ENCODE results near the gene RNF225. TPM values are rescaled to one million over a fixed set of nuclear protein-coding genes. Genes with fewer than 3 reads are reported as not detected.

The RNF225 gene
- total and polyA plus RNA-seq, 2 donors (not counting 3 experiments of a cell fraction or from before 2014, with no cell fraction given), result 0.58 TPM; not detected in 1

DNA sequence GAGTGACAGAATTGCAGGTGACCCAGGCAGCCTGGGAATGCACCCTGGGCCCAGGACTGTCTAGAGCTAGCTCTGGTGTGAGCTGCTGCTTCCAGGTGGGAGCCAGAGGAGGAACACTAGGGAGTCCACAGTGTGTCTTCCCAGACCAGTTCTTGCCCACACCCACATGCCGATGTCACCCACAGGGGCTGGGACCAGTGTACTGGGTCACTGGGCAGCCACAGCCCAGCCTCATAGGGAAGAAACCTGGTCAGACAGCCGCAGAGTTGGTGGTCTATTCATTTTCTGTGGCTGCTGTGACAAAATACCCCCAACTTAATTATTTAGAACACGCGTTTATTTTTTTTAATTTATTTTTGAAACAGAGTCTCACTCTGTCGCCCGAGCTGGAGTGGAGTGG is 3.1 kb downstream of the RNF225 start:
- Histone ChIP-seq H3K4me1 (ENCODE audit: control insufficient read depth, extremely low read depth, insufficient read depth, low read length) (peaks cover 12% of the 10 kb centered on the region), H3K9me1 (replicated peaks; ENCODE audit: control insufficient read depth, extremely low read depth, insufficient read depth, low read length) (no peaks in the 10 kb centered on the region), H3K27me3 (ENCODE audit: control insufficient read depth in 2 of 2, insufficient read depth in 2 of 2, low read length in 2 of 2) (no peaks in the 10 kb centered on the region), H3K9ac (replicated peaks; ENCODE audit: extremely low read depth, insufficient read depth, low read length) (no peak overlapping the region), H3K36me3 (ENCODE audit: control insufficient read depth in 2 of 2, extremely low read depth in 1 of 2, insufficient read depth in 2 of 2, low read length in 2 of 2) (peaks cover 6 to 13% of the 10 kb centered on the region in 2 experiments), H3K4me2 (ENCODE audit: insufficient read depth, low read length) (no peak overlapping the region), H3K27ac (ENCODE audit: insufficient read depth, low read depth, low read length) (no peak overlapping the region), H4K20me1 (replicated peaks; ENCODE audit: control insufficient read depth, extremely low read depth, insufficient read depth, low read length) (no peaks in the 10 kb centered on the region), H2AFZ (ENCODE audit: low read depth, low read length) (no peak overlapping the region), H3K9me3 (replicated peaks; ENCODE audit: control insufficient read depth, insufficient read depth, low read length) (no peaks in the 10 kb centered on the region), H3K4me3 (replicated peaks in 1 of 3; ENCODE audit: insufficient read depth in 1 of 3, low read depth in 1 of 3, low read length in 3 of 3) (no peak overlapping the region), H3K79me2 (ENCODE audit: control insufficient read depth, insufficient read depth, low read length) (no peaks in the 10 kb centered on the region)
- FAIRE-seq, result no peak
- DNase-seq (ENCODE audit: low read depth, low spot score), result no peak
- ChIA-PET CTCF (no interaction called here), POLR2A (no interaction called here)
- TF ChIP-seq MYC (IDR thresholded peaks at IDR 0.05; ENCODE audit: low read depth, low read length) (no peak), EZH2 (IDR thresholded peaks at IDR 0.05; ENCODE audit: borderline replicate concordance, low read depth, low read length, severe bottlenecking) (no peak), JUN (IDR thresholded peaks at IDR 0.05; ENCODE audit: borderline replicate concordance, insufficient read depth, insufficient read length, low read depth) (no peak), POLR2A (IDR thresholded peaks at IDR 0.05; ENCODE audit: low read depth, low read length) (no peak), FOS (IDR thresholded peaks at IDR 0.05; ENCODE audit: borderline replicate concordance, insufficient read depth, low read length) (no peak), POLR2AphosphoS5 (IDR thresholded peaks at IDR 0.05; ENCODE audit: insufficient read depth, low read depth, low read length) (no peak), GATA2 (IDR thresholded peaks at IDR 0.05; ENCODE audit: insufficient read depth, insufficient read length, low read depth, low read length) (no peak)
- TF ChIP-seq, protein P1, sequence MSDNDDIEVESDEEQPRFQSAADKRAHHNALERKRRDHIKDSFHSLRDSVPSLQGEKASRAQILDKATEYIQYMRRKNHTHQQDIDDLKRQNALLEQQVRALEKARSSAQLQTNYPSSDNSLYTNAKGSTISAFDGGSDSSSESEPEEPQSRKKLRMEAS (IDR thresholded peaks at IDR 0.05; ENCODE audit: insufficient read depth, insufficient read length), result no peak
- TF ChIP-seq, protein P2, sequence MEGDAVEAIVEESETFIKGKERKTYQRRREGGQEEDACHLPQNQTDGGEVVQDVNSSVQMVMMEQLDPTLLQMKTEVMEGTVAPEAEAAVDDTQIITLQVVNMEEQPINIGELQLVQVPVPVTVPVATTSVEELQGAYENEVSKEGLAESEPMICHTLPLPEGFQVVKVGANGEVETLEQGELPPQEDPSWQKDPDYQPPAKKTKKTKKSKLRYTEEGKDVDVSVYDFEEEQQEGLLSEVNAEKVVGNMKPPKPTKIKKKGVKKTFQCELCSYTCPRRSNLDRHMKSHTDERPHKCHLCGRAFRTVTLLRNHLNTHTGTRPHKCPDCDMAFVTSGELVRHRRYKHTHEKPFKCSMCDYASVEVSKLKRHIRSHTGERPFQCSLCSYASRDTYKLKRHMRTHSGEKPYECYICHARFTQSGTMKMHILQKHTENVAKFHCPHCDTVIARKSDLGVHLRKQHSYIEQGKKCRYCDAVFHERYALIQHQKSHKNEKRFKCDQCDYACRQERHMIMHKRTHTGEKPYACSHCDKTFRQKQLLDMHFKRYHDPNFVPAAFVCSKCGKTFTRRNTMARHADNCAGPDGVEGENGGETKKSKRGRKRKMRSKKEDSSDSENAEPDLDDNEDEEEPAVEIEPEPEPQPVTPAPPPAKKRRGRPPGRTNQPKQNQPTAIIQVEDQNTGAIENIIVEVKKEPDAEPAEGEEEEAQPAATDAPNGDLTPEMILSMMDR (IDR thresholded peaks at IDR 0.05; ENCODE audit: extremely low read depth in 1 of 2, insufficient read depth in 1 of 2, low read depth in 1 of 2, low read length in 2 of 2), result no peak
- dilution Hi-C loops (cut with MboI; ENCODE audit: extremely low pct_ligation_motif_present, low sequenced_read_pairs) (no loop called here), intact Hi-C loops (cut with micrococcal nuclease) (no loop called here)
- no TSS peak for BruUV-seq (replicated peaks)

Data from endothelial cell of umbilical vein (primary cell).